HT1080 (cell line): ENCODE results near the gene APOB. TPM values are rescaled to one million over a fixed set of nuclear protein-coding genes. Genes with fewer than 3 reads are reported as not detected.

Experiments
- DNase-seq: peaks from one replicate; pipeline ENCODE4 v3.0.0-alpha.2; 2015; ENCODE audit warnings: low read depth
- total RNA-seq: library from RNA; depleted of rRNA; stranded (reverse); fragments of >200 nt; shearing (Covaris generic); gene quantifications from 2 replicates; pipeline ENCODE4 v1.2.3, GENCODE V29; 2014

The APOB gene
- total RNA-seq, 1 experiment from 2014 or later = 0.27 TPM

DNA sequence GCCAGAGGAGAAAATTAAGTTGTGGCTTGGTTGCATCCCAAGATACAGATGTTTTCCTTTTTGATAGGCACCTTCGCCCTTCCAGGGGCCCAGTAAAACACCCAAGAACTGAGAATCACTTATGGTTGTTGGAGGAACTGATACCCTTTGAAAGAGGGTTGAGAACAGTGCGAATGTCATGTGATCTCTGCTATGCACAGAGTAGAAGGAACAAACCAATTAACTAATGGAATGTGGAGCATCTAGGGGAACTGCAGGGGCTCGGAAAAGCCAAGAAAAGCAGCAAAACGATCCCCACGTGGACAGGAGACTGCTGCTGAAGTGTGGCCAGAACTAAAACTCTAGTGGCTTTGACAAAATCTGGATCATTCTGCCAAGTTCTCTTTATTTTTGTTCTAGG, 58.8 kb downstream of the APOB start:
- DNase-seq = no peak

DNA sequence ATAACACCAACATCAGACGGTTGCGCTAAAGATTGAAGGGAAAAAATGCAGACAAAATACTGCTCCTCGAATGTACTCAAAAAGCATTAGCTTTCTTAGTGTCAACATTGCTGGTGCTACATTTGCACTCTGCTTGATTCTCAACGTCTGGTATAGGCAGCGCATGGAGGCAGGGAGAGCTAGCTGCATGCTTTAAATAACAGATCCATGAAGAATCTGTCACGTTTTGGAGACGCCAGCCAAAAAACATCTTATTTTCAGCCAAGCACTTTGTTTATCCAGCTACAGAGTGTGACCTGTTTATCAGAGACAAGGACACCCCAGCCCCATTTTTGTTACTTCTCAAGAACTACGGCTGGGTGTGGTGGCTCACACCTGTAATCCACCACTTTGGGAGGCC, 59.5 kb downstream of the APOB start:
- DNase-seq = no peak

DNA sequence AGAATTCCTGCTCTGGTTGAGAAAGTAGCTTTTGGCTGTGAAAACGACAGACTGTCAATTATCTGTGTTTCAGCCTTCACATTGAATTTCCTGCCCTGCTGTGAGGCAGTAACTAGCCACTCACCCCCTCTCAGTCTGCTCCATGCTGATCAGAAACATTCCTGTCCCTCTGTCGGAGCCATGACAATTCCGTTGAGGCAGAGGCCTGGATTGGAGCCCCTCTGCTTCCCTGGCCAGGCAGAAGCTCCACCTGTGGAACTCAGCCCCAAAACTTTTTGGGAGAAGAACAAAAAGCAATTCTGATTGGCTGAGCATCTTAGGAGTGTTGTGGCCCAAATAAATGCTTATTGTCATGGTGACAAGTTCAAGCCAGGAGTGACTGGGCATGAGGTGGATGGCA, 60.0 kb downstream of the APOB start:
- no peak for DNase-seq

DNA sequence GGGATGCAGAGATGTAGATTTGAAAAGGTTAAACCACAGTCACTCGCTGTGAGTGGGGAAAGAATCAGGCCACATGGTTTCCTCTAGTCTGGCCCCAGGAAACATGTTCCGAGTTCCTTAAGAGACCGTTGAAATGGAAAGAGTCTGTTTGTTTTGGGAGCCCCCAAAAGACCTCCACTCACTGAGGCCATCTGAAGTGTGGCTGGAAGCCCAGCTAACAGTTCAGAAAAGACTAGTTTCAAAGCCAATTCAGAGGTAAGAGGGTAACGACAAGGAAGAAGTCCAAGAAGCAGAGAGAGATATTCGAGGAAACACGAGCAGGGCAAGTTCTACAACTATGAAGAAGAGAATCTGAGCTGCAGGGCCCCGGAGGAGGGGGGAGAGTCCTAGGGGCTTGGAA, 61.0 kb downstream of the APOB start:
- DNase-seq = no peak

DNA sequence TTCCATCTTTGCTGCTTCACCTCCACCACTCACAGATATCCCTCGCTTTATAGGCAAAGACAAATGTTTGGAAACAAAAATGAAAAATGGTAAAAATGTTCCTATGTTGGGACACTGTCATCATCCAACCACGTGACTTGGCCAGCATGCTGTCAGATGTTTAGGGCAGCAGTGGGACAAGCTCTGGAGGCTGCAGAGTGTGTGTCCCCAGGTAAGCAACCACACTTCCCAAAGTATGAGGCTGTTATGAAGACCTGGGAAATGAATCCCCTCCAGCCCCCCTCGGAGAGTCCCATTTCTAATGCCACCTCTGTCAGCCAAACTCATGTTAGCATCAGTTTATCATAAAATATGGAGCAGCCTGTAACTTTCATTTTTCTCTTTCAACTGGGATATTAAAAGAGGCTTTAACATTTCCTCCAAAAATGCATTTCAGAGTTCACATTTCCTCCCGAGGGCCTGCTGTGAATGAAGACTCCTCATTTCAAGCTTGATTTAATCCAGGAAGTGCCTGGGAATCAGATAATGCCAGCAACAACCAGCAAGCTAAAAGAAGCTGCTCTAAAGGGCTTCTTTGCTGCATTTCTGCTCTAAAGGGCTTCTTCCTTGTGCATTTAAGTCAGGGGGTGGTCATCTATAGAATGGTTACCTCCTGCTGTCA, 66.2 kb downstream of the APOB start:
- no peak for DNase-seq

DNA sequence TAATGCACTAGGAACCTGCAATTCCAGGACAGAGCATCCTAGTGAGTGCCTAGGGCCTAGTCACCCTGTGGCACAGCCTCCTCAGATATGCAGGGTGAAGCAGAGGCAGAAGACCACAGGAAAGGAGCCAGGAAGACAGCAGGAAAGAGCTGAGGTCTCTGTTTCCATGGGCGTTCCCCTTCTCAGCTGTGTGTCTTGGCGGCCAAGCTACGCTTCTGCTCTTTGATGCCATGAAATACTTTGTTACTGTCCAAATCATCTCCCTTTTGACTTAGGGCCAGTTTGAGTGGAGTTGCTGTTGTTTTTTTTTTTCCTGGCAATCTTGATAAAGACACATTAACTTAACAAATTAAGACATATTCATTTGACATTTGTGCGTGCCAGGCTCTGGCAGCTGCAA, 67.3 kb downstream of the APOB start:
- DNase-seq = no peak

DNA sequence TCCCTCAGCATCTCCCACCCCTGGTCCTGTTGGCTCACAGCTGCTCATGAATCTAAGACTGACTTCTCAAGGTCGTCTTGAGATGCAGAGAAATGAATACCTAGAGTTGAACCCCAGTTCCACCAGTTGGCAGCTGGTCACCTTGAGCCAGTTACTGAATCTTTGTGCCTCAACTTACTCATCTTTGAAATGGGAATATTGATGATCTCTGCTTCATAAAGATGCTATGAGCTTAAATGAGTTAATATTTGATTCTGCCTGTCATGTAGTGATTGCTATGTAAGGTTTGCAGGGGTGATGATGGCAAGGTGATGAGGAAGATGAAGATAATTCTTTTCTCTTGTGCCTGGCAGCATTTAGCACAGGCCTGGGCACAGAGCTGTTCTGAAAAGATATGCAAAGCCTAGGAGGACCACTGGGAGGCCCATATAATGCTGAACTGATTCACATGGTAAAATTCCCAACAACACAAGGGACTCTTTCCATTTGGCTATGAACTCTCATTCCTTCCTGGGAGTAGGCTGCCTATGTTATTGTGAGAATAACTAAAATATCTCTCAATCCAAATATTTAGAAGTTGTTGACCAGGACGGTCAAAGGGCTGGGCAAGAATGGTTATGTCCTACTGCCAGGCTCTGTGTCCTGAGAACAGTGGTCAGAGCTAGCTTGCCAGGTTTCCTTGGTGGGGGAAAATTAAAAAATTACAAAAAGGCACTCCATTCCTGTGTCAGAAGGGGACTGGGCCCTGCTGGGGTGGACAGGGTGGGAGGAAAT, 70.9 kb downstream of the APOB start:
- DNase-seq = no peak

DNA sequence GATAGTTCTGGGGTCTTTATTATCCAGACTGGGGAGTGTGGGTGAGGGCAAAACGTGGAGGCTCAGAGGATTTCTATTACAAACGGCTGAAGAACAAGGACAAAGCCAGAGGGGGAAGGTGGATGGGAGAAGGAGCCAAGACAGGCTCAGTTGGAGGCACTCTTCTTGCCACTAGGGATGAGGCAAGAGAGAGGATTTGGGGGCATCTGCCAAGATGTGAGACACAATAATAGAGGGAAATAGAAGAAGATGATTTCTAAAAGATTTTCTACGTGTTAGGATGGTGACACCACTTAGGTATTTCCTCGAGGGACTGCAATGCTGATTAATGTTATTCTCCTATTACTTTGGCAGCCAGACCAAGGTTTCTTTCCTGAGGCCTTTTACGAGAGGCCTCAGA, 71.8 kb downstream of the APOB start:
- DNase-seq = no peak

DNA sequence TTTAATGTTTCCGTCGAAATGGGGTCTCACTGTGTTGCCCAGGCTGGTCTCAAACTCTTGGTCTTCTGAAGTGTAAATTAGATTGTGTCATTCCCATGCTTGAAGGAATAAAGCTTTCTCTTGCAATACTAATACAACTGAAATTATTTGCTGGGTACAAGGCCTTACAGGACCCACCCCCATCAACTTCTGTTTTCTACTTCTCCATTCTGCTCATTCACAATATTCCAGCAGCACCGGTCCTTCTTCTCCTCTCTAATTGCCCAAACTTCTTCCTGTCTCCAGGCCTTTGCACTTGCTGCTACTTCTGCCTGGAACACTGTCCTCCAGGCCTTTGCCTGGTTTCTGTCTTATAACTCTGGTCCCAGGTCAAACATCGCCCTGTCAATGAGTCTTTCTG, 73.8 kb downstream of the APOB start:
- no peak for DNase-seq

DNA sequence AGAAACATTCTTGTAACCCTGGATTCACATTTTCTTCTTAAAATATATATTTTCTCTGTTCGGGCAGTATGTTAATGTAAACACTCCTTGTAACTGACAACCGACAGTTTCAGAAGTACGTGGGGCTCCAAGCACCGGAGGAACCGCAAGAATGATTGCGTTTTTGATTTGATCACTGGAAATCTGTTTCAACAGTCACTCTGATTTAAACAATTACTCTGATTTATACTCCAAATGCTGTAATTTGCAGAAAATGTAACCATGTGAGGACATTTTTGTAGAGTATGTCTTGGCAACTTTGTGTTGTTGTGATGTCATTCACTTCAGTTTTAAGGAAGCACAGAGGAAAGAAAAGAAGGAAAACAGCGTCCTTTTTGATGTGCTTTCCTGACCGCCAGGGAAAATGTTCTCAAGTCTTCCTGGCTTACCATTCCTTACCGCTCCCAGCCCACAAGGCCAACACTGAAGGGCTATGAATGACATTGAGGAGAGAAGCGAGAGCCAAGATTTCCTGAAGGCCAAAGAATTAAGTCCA, 77.7 kb downstream of the APOB start:
- no peak for DNase-seq

DNA sequence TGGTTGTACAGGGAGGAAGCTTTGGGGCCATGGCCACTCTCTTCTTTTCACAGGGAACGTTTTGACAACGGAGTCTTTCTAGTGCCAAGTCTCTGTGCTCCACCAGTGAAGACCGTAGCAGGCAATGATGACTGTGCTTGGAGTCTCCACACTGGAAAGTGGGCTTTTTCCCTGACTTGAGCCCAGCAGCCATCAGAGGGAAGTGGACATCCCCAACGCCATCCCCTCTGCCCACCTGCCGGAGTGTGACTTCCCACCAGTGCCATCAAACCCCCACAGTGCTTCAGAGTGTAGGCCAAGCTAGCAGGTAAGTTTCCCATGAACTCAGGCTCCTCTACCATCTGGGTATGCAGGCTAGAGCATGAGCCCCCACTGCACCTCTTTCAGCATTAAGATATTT, 78.7 kb downstream of the APOB start:
- no peak for DNase-seq

DNA sequence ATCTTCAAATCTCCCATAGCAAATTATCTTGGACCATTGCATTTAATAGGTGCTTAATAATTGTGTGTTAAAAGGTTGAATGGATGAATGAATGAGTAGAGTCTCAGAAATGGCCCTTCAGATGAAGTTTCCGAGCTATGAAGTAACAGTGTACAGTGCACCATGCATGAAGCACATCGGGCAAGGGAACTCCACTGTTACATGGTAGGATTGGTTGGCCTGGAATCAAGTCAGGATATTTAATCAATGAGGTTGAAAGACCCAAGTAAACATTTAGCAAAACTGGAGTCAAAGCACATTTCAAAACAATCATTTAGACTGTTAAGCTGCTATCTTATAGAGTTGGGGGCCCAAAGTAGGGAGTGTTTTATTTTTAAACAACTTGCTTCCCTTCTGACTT, 80.0 kb downstream of the APOB start:
- DNase-seq = no peak

DNA sequence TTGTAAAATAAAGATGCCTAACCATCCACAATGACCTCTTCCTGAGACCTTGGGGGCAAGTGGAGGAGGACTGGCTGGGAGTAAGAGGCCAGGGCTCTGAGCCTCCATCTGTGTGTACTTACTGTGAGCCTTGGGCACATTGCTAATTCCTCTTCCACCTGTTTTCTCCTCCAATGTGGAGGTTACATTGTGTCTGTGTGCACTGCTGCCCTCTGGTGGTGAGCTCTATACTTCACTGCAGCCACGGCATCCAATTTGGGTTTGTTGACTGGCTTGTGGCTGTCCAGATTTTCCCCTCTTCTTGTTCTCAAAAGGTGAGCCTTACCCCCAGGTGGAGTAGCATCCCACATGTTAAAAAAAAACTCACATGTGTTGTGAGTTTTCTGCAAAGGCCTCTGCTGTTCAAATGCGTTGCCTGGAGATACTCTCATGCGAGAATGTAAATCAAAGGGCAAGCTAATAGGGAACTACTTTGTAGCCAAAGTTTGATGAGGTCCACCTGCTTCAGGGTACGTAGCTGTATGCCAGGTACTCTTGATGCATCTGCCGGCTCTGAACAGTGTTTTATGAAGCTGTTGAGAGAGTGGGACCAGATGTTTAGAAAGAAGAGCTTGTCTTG, 80.8 kb downstream of the APOB start:
- peak; percentile 43 for DNase-seq

DNA sequence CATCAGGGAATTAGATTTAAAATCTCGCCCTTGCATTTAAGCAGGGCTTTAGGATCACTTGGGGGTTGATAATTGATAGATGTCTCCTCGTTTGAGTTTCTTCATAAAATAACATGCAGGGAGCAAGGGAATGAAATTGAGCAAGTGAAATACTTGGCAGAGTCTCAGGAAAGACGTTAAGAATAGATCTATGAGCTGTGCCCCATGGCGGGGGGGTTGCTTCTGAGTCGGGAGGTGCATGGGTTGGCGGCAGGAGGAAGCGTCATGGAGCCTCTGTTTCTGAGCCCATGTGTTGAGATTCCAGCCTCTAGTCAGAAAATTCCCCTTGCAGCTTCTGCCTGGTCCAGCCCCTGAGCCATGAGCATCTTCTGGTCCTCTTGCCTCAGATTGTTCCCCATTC, 82.0 kb downstream of the APOB start:
- no peak for DNase-seq

DNA sequence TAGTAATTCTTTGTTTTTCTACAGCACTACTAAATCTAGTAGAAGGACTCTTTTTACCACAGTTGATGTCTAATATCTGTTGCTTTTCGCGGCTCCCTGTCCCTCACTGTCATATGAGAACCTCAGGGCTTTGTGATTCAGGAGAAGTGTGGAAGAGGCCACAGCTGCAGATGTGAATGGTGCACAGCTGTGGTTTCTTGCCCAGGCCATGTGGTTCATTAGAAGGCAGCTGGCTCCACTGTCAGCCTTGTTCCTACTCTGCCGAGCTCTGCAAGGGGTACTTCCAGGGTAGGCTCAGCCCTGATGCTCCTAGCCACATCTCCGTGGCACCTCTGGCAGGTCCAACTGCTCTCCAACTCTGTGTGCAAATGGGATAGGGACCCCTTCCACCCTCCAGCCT, 83.9 kb downstream of the APOB start:
- DNase-seq = no peak

DNA sequence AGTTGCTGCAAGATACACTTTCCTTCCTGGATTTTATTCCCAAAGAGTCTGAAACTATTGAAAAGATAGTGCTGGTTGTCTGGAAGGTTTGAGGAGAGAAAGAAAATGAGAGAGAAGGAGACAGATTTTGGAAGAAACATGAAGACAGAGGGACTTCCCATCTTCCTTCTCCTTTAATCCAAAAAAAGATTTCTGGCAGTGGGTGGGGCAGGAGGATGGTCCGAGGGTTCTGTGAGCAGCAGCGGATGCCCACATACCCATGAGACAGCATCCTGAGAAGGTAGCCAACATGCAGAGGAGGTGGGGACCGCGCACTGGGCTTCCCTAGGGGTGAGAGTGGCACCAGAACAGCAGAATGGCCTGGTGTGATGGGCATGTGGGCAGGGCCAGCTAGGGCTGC, 84.6 kb downstream of the APOB start:
- DNase-seq = no peak

DNA sequence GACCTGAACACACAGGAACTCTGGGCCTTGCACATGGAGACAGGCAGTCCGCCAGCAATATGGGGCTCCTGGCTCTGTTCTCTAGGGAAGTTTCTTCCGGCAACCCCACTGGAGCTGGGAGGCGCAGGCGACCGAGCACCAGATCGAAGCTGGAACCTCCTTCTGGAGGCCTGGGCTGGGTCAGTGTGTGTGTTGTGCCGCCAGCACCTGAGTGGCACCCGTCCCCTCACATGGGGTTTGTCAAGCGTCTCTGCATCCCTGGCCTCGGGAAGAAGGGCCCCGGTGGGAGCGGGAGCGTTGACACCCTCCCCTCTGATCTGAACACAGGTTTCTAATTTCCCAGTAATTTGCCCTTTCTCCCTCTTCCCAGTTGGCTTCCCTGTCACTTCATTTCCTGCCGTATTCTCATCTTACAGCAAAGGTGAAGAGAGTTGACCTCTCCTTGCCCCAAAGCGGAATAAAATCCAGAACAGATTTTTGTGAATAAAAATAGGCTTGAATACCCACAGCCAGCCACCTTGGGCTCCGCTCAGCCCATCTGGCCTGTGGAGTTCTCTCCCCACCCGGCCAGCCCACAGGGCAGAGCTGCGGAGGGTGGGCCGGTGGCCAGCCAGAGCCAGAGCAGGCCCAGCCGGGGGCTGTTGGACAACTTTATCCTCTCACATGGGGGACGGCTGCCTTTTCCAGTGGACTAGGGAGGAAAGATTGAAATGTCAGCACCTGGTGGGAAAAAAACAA, 85.9 kb downstream of the APOB start:
- no peak for DNase-seq

DNA sequence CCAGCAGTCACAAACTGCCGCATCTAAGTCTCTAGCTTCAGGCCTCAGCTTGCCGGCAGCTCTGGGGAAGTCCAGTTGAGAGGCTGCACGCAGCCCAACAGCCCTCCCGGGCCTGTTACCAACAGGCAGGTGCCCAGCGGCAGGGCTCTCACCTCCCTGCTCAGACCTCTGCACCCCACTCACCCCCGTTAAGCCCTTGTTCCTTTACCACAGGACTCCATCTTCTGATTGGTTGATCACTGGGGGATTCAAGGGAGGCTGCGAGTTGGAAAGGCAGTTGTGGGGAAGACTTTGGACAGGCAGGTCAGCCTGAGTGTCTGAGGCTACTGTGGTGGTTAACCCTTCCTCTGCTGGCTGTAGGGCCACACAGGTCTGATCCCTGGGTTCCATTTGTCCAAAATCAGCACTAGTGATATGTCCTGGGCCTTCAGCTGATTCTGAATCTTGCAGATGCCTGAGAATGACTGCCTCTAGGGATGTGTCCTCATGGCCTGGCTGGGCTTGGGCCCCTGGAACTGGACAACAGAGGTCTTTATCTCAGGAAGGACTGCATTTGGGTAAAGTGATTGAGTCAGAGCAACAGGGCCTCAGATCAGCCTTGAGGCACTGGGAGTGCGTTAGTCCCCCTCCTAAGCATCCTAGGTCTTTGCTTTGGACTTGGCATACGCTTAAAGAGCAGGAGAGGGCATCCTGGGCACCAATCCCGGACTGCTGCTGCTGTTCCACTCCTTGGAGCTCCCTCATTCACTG, 88.4 kb downstream of the APOB start:
- DNase-seq = no peak

DNA sequence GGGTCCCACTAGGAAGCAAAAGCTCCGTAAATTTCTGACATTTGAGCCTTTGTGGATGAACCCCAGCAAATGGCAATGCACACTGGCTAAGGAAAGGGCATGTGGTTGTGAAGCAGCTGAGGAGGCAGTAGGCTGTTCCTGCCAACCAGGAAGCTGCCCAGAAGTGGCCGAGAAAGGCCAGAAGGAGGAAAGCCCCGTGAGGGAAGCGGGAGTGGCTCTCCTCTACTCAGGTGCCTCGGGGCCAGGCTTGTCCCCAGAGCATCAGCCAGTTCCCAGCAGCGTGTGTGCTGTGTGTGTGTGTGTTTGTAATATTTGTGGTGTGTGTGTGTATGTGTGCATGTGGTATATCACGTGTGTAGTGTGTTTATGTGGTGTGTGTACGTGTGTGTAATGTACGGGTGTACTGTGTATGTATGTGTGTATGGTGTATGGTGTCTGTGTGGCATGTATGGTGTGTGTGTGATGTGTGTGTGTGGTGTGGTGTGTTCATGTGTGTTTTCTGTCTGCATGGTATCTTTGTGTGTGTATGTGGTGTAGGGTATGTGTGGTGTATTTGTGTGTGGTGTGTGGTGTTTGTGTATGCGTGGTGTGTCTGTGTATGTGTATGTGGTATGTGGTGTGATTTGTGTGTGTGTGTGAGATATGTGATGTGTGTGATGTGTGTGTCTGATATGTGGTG, 90.6 kb downstream of the APOB start:
- no peak for DNase-seq
